ENCODE results near the gene PLRG1.

Gene PLRG1

DNA sequence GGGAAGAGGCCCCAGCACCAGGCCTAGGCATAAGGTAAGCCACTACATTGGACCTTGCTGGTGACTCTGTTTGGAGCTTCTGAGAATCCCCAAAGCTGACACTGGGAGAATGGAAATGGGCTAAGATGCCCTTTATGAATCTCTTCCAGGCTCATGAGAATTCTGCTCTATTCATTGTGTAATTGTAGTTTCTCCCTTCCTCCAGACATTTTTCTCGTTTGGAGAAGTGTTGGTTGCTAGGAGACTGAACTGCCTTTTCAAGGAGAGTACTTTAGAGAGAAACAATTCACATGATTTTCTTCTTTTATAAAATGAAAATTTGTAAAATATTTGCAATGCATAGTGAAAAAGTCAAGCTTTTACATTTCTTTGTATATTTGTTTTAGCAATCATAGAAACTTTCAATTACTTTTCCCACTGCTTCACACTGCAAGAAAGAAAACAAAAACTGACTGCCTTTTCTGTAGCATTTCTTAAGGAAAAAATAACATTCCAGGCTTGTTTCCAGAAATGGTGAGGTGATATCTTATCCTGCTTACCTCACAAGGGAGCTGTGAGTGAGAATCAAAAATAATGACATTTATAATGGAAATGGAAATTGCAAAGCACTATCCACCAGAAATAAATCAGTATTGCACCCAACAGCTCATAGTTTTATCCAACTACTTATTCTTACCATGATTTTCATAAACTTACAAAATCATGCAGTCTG lies 33.7 kb downstream of the PLRG1 start:
- DNase-seq, result no peak

DNA sequence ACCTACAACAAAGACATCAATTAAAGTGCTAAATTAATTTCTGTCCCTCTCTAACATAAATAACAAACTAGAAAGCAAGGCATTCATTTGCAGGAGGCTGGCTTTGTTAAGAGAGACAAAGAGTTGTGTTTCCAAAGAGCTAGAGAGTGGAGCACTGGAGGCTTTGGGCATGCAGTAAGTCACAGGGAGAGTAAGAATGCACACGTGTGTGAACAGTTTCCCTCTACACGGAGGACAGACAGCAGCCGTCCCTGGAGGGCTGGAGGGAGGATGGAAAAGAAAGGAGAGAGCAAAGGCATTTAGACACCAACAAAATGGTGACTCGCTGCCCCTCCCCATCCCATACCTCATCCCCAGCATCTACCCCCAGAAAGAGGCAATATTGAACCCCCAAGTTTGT lies 38.2 kb downstream of the PLRG1 start:
- no peak for DNase-seq

DNA sequence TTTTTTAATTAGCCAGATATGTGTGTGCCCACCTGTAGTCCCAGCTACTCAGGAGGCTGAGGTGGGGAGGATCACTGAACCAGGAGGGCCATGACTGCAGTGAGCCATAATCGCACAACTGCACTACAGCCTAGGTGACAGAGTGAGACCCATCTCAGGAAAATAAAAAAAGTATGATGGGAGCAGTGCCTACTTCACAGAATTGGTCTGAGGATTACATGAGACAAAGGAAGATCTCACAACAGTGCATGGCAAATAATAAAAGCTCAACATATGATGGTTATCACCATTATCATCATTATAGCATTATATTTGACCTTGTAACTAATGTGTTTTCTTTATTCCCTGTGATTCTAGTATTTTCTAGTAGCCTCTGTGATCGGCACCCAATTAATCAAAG lies 38.7 kb downstream of the PLRG1 start:
- no peak for DNase-seq

DNA sequence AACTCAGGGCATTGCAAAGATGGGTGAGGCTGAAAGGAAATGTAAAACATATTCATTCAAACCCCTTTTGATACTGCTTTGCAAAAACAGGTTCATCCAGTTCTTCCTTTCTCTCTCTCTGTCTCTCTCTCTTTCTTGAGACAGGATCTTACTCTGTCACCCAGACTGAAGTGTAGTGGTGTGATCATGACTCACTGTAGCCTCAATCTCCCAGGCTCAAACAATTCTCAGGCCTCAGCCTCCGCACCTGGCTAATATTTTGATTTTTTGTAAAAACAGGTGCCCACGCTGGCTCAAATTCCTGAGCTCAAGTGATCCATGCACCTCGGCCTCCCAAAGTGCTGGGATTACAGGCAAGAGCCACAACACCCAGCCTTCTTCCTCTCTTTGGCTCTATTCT lies 43.0 kb downstream of the PLRG1 start:
- DNase-seq, result no peak

DNA sequence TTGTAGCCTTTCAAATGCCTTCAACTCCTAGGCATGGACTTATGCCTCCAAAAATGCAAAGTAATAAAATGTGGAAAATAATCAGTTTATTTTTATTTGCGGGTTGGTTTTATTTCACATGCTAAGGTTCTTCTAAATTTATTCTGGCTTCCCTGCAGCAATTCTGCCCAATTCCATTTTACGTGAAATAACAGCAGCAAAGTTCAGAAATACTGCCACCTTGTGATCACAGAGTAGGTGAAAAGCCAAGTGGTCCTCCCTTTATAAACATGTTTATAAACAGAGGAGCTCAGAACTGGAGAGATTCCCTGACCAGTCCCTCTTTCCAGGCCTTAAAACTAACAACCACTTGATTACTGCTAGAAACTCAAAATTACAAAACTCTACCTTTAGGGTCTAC lies 43.9 kb downstream of the PLRG1 start:
- peak in 1 of 2 experiments; percentile 2 for DNase-seq

DNA sequence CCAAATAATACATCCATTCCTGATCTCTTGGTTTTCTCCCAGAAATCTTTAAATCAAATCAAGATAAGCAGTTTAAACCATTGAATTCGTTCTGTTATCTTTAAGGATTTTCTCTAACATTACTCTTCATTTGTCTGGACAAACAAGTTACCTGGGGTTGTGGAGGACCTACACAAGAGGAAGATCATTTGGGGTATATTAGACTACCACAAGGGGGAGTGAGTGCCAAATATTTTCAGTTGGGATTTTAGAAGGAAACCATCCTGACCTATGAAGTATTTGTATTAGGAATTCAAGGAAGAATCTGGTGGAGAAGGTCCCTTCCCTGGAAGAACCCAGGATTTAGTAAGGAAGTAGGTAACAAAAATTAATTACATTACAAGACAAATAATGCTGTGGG lies 46.6 kb downstream of the PLRG1 start:
- DNase-seq, result peak; percentile 4 to 19

DNA sequence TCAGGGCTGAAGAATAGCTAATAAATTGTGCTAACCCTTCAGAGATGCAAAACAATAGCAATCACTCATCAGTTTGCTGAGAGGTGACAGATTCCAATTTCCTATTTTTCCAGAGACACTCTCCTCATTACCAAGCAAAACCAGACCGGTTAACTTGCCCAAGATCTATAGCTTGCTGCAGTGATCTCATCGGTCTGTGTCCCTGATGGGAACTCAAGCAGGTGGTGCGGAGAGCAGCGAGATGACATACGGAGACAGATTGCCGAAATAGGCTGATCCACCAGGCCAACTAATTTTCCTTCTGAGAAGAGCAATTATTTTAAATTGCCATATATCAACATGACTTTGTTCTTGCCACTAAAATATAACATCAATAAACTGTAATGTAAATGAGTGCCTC lies 48.1 kb downstream of the PLRG1 start:
- DNase-seq, result no peak

DNA sequence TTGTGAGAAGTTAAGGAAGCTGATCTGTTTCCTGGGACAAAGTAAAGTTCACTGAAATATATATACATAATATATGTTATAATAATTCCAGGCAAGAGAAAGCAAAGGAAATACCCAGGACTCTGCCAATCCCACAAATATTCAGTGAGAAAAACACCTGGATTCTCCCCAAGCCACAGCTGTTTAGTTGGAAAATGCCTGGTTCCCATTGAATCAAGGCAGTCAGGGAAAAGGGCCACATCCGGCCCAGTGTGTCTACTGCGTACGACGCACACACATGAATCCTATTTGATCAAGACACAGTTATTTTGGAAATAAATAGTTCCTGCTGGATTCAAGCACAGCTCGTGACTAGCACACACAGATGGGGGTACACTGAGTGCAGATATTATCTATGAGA lies 52.3 kb downstream of the PLRG1 start:
- DNase-seq, result no peak

DNA sequence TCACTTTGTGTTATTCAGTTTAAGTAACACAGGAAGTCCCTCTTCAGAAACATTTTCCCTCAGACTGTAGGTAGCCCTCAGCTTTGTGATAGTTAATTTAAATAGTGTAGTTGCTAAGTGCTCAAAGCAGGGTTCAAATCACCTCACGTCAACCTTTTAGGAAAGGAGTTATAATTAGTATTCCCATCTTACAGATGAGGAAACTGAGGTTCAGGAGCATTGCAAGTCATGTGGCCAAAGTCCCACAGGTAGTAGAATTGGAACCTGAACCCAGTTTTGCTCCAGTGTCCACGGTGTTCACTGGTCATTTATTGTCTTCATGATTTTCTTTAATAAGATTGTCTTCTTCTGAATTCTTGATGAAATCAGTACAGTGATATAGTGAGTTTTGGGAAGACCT lies 54.3 kb downstream of the PLRG1 start:
- DNase-seq, result no peak

DNA sequence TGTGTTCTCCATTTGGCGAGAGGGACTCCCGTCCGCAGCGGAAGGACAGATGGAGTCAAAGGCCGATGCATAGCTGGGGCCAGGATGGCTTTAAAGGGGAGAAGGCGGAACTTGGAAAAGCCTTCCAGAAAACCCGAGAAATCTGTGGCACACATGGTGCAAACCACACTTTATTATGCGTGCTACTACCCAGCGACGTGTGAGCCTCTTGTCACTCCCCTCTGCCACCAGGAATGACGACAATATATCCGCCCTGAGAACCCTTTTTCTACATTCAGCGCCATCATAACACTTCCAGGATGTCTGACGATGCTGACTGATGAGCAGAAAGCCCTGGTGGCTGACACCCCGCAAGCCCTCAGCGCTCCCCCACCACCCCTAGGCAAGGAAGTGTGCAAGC lies 57.9 kb downstream of the PLRG1 start:
- DNase-seq, result no peak

DNA sequence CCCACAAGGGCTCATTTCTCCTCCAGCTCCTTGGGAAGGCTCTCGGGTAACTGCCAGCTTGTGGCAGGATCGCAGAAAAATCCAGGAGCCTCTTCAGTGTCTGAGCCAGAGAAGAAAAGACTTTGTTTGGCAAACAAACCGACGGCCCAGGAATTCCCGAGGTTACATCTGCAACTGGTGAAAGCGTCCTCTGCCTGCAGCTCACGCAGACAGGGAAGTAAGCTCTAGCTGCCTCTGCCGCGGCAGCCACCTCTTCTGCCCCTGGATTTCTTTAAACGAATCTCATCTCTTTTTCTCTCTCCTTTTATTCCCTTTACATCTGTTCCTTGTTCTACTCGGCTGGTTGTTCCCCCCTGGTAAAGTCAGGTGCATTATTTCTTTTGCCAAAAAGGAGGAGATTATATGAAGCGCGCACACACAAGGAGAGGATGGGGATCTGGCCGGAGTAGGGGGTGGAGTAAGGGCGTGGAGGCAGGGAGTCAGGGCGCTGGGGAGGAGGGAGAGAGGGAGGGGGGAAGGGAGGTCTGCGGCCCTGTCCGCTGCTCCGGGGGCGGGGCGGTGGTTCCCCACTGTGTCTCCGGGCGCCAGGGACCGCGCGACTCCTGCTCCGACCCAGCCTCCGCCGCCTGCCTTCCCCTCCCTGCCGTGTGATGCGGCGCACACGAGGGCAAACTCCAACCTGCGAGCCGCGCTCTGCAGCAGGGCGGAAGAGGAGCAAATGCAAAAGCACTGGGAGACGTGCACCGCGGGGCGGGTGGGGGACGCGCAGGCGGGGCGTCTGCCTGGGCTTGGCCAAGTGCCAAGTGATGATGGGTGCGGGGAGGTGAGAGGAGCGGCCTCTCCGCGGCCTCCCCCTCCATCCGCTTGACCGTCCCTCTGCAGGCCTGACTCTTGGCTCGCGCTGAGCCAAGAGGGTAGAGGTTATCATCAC lies 58.6 kb downstream of the PLRG1 start, which contains the start of gene DCHS2:
Gene DCHS2, minus strand, starts transcription at position 459 of the 931 bp plus-strand sequence. Its CDS starts 444 bp downstream, at position 15.
- DNase-seq, result no peak

DNA sequence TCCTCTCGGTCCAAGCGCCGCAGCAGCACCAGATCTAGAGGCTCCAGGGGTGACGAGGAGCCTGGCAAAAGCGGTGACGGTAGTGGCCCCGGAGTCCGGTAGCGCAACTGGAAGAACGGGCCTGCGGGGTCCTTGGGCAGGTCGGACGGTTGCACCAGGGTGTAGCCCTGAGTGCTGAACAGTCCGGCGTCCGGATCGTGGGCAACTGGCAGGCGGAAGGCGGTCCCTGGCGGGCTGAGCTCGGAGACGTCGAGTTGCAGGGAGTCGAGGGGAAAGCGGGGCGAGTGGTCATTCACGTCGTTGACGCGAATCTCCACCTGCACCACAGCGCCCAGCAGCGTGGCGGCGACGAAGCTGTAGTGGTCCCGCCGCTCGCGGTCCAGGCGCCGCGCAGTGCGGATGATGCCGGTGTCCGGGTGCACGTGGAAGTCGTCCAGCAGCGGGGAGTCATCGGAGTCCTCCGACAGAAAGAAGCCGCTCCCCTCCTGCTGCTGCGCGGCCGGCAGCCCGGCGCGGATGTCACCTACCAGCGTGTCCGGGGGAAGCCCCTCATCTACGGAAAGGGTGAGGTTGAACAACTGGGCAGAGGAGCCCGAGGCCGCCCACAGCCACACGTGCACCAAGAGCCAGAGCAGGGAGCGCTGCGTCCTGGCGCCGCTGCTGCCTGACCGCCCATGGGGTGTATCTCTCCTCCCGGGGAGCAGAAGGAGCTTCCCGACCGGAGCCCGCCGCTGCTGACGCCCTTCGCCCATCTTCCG lies 59.4 kb downstream of the PLRG1 start:
- DNase-seq, result no peak

DNA sequence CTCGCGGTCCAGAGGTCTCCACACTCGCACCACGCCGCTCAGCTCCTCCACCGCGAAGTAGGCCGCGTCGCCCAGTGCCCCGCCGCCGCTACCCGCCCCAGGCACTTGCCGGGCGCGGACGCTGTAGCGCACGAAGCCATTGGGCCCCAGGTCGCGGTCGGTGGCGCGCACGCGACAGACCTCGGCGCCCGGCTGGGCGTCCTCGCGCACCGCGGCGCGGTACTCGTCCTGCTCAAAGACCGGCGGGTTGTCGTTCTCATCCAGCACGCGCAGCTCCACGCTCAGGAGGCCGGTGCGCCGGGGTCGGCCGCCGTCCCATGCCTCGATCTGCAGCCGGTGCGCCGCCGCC lies 60.0 kb downstream of the PLRG1 start:
- DNase-seq, result no peak

DNA sequence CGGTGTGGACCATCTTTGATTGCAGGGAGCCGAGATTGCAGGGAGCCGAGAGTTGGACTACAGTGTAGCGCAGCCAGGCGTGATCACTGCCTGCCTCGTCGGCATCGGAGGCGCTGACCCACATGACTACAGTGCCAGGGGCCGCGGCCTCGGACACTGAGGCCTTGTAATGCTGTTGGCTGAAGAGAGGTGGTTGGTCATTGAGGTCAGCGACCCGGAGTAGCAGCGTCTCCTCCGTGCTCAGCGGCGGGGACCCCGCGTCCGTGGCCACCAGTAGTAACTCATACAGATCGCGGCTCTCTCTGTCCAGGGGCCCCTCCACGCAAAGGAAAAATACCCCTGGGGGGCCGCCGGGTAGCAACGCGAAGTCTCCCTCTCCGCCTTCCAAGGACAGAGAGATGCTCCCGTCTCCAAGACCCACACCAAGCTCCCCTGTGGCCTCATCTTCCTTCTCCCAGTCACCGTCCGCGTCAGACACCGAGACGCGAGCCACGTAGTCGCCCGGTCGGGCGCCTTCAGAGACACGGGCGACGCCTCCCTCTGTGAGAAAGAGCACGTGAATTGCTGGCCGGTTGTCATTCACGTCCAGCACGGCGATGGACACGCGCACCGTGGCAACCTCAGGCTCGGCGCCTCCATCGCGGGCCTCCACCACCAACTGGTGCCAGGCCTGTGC lies 60.5 kb downstream of the PLRG1 start:
- no peak for DNase-seq

DNA sequence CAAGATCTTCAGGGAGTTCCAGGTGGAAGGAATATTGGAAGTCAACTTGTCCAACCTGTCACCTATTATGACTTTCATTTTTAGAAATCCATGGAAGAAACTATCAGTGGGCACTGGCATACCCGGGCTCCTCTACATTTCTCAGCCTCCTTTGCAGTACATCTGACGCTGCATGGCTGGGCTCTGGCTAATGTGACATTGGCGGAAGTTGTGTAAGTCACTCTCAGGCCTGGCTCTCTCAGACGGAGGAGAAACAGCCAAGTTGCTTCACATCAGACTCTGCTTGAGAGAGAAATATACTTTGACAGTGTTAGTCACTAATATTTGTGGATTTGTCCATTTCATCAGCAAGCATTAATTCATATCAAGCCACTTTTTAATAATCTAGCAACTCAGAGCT lies 63.1 kb downstream of the PLRG1 start:
- no peak for DNase-seq

DNA sequence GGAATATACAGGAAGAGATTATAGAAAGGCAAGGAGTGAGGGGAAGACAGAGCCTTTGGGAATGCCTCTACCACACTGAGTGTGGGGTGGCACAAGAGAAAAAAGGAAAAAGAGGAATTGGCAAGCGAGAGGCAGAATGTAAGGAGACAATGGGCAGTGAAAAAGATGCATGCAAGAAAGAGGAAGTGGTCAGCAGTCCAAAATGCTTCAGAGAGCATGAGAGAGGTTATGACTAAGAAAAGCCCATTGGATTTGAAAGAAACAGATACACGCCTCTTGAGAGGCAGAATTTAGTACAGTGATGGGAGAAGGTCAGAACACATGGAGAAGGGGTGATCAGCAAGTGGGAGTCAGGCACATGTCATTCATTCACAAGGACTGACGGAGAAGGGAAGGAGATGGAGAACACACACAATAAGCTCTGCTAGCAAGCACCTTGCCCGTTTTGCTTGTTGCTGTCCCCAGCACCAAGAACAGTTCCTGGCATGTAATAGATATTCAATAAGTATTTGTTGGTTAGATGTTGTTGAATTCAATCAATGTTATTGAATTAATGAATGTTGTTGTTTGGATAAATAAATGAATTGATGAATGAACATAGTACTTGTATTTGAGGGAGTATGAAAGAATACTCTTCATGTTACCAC lies 65.0 kb downstream of the PLRG1 start:
- peak; percentile 33 to 59 for DNase-seq

Data from AML-193 (cell line).